Measurements from ENCODE around the gene MGRN1. TPM values are rescaled to one million over a fixed set of nuclear protein-coding genes. Genes with fewer than 3 reads are reported as not detected.

Gene MGRN1
- total and polyA plus RNA-seq, 2 donors (not counting 1 experiment from before 2014, with no cell fraction given): 5.4 to 26.1 TPM

GRCh38 chr16:4684763-4685162, 60.1 kb downstream of the MGRN1 start:
- H4K20me1 ChIP-seq (ENCODE audit: control insufficient read depth, extremely low read depth, insufficient read depth, low read length): no peaks in the 10 kb centered on the region
- H3K36me3 ChIP-seq (ENCODE audit: control insufficient read depth, insufficient read depth, low read length): peaks cover 31% of the 10 kb centered on the region
- no peak overlapping the region for H2AFZ ChIP-seq (ENCODE audit: low read length)
- no peaks in the 10 kb centered on the region for H3K27me3 ChIP-seq (ENCODE audit: control insufficient read depth, insufficient read depth, low read length)
- no peak overlapping the region for H3K4me3 ChIP-seq (replicated peaks in 1 of 4; ENCODE audit: control extremely low read depth in 1 of 4, insufficient read depth in 1 of 4, low read depth in 3 of 4, low read length in 4 of 4)
- no peak overlapping the region for H3K9ac ChIP-seq (ENCODE audit: insufficient read depth, low read length)
- H3K4me1 ChIP-seq (ENCODE audit: control insufficient read depth, extremely low read depth, insufficient read depth, low read length): no peaks in the 10 kb centered on the region
- no peak overlapping the region for H3K4me2 ChIP-seq (ENCODE audit: extremely low read depth, insufficient read depth, low read length)
- H3K27ac ChIP-seq (ENCODE audit: insufficient read depth, low read length): no peak overlapping the region
- H3K79me2 ChIP-seq (ENCODE audit: control insufficient read depth, insufficient read depth, low read length): no peaks in the 10 kb centered on the region
- H3K9me3 ChIP-seq (ENCODE audit: control insufficient read depth, insufficient read depth, low read depth, low read length): no peaks in the 10 kb centered on the region
- no peak for TF ChIP-seq EZH2 (IDR thresholded peaks at IDR 0.05; ENCODE audit: low read length, missing control alignments)
- TF ChIP-seq CTCF (conservative IDR thresholded peaks at IDR 0.05 in 1 of 2, IDR thresholded peaks at IDR 0.05 in 1 of 2; ENCODE audit: low read depth in 1 of 2, low read length in 2 of 2): no peak
- DNase-seq (ENCODE audit: low read depth in 2 of 2): no peak

- Histone ChIP-seq H3K79me2 (ENCODE audit: control insufficient read depth, insufficient read depth, low read length) (no peaks in the 10 kb centered on the region), H3K4me3 (replicated peaks in 1 of 4; ENCODE audit: control extremely low read depth in 1 of 4, insufficient read depth in 1 of 4, low read depth in 3 of 4, low read length in 4 of 4) (no peak overlapping the region), H3K36me3 (ENCODE audit: control insufficient read depth, insufficient read depth, low read length) (peaks cover 33% of the 10 kb centered on the region), H3K4me2 (ENCODE audit: extremely low read depth, insufficient read depth, low read length) (no peak overlapping the region), H2AFZ (ENCODE audit: low read length) (no peak overlapping the region), H3K4me1 (ENCODE audit: control insufficient read depth, extremely low read depth, insufficient read depth, low read length) (no peaks in the 10 kb centered on the region), H3K9me3 (ENCODE audit: control insufficient read depth, insufficient read depth, low read depth, low read length) (no peaks in the 10 kb centered on the region), H3K27me3 (ENCODE audit: control insufficient read depth, insufficient read depth, low read length) (no peaks in the 10 kb centered on the region), H4K20me1 (ENCODE audit: control insufficient read depth, extremely low read depth, insufficient read depth, low read length) (no peaks in the 10 kb centered on the region), H3K27ac (ENCODE audit: insufficient read depth, low read length) (no peak overlapping the region), H3K9ac (ENCODE audit: insufficient read depth, low read length) (no peak overlapping the region)
- no peak for DNase-seq (ENCODE audit: low read depth in 2 of 2)
- TF ChIP-seq CTCF (conservative IDR thresholded peaks at IDR 0.05 in 1 of 2, IDR thresholded peaks at IDR 0.05 in 1 of 2; ENCODE audit: low read depth in 1 of 2, low read length in 2 of 2): no peak
- no peak for TF ChIP-seq EZH2 (IDR thresholded peaks at IDR 0.05; ENCODE audit: low read length, missing control alignments)
These were observed 60.7 kb downstream of the MGRN1 start for GRCh38 chr16:4685292-4685691.

- no peak overlapping the region for H2AFZ ChIP-seq (ENCODE audit: low read length)
- H3K27me3 ChIP-seq (ENCODE audit: control insufficient read depth, insufficient read depth, low read length): no peaks in the 10 kb centered on the region
- H3K79me2 ChIP-seq (ENCODE audit: control insufficient read depth, insufficient read depth, low read length): no peaks in the 10 kb centered on the region
- H3K27ac ChIP-seq (ENCODE audit: insufficient read depth, low read length): no peak overlapping the region
- H4K20me1 ChIP-seq (ENCODE audit: control insufficient read depth, extremely low read depth, insufficient read depth, low read length): no peaks in the 10 kb centered on the region
- H3K4me2 ChIP-seq (ENCODE audit: extremely low read depth, insufficient read depth, low read length): no peak overlapping the region
- no peak overlapping the region for H3K4me3 ChIP-seq (replicated peaks in 1 of 4; ENCODE audit: control extremely low read depth in 1 of 4, insufficient read depth in 1 of 4, low read depth in 3 of 4, low read length in 4 of 4)
- H3K36me3 ChIP-seq (ENCODE audit: control insufficient read depth, insufficient read depth, low read length): peaks cover 34% of the 10 kb centered on the region
- no peaks in the 10 kb centered on the region for H3K9me3 ChIP-seq (ENCODE audit: control insufficient read depth, insufficient read depth, low read depth, low read length)
- no peaks in the 10 kb centered on the region for H3K4me1 ChIP-seq (ENCODE audit: control insufficient read depth, extremely low read depth, insufficient read depth, low read length)
- no peak for TF ChIP-seq CTCF (conservative IDR thresholded peaks at IDR 0.05 in 1 of 2, IDR thresholded peaks at IDR 0.05 in 1 of 2; ENCODE audit: low read depth in 1 of 2, low read length in 2 of 2)
- no peak for TF ChIP-seq EZH2 (IDR thresholded peaks at IDR 0.05; ENCODE audit: low read length, missing control alignments)
- DNase-seq (ENCODE audit: low read depth in 2 of 2): no peak
- H3K9ac ChIP-seq (ENCODE audit: insufficient read depth, low read length): no peak overlapping the region
These were observed 61.3 kb downstream of the MGRN1 start for GRCh38 chr16:4685776-4686496.

Data from fibroblast of lung (primary cell).